HEK293 (cell line): ENCODE measurements around the gene KIFC1.
A peak's percentile ranks its signal among the peaks of the same experiment; 100 is the strongest.

ENCODE experiments used
- CTCF ChIA-PET: fragments of 350-600 bp; formaldehyde crosslinking; extraction: SDS; loops from one replicate; lab custom pipeline; 2021; ENCODE audit warnings: antibody characterized with exemption; lab: Yijun Ruan, JAX
- POLR2A ChIA-PET: fragments of 300-600 bp; formaldehyde crosslinking; extraction: SDS; loops from one replicate; lab custom pipeline; 2020; ENCODE audit warnings: antibody characterized with exemption, inconsistent platforms; lab: Yijun Ruan, JAX
- H3K27ac ChIP-seq: fragments of 200-500 bp; sonication (Bioruptor generic); 2 replicates; pipeline ENCODE4 v1.5.1; 2014; ENCODE audit warnings: low read depth, low read length, control low read depth, inconsistent platforms; ENCODE audit errors: extremely low read depth
- H3K36me3 ChIP-seq, 2 experiments: fragments of 200-500 bp in 1 of 2; sonication (Bioruptor generic) in 1 of 2; 1 replicate in 1 of 2; 2 replicates in 1 of 2; pipeline ENCODE4 v1.5.1; 2014 to 2017; ENCODE audit warnings: inconsistent platforms in 2 of 2, low read length in 2 of 2; ENCODE audit not compliant: control insufficient read depth in 2 of 2, insufficient read depth in 1 of 2
- H3K4me1 ChIP-seq: fragments of 200-500 bp; sonication (Bioruptor generic); 2 replicates; pipeline ENCODE4 v1.5.1; 2014; ENCODE audit warnings: mild to moderate bottlenecking, low read length, inconsistent platforms; ENCODE audit not compliant: control insufficient read depth, insufficient read depth
- H3K4me3 ChIP-seq: 2 replicates; pipeline ENCODE4 v1.5.1; 2011; ENCODE audit warnings: low read depth, mild to moderate bottlenecking, control low read depth, low read length, moderate library complexity
- H3K9me3 ChIP-seq: fragments of 200-500 bp; sonication (Bioruptor generic); 2 replicates; pipeline ENCODE4 v1.5.1; 2014; ENCODE audit warnings: low read depth, low read length, inconsistent platforms; ENCODE audit not compliant: control insufficient read depth, insufficient read depth
- AEBP2 ChIP-seq: fragments of 450-650 bp; formaldehyde crosslinking; IDR thresholded peaks from 2 replicates; pipeline ENCODE4 v1.5.1; 2016; ENCODE audit warnings: missing biosample characterization, missing genetic modification characterization, borderline replicate concordance
- FEZF1 ChIP-seq: fragments of 450-650 bp; formaldehyde crosslinking; IDR thresholded peaks from 2 replicates; pipeline ENCODE4 v1.5.1; 2016; ENCODE audit warnings: missing biosample characterization, missing genetic modification characterization
- GLI4 ChIP-seq: fragments of 450-650 bp; formaldehyde crosslinking; IDR thresholded peaks from 2 replicates; pipeline ENCODE4 v1.5.1; 2016; ENCODE audit warnings: missing biosample characterization, missing genetic modification characterization
- KLF7 ChIP-seq: fragments of 450-650 bp; formaldehyde crosslinking; IDR thresholded peaks from 2 replicates; pipeline ENCODE4 v1.5.1; 2016; ENCODE audit warnings: missing biosample characterization, missing genetic modification characterization, borderline replicate concordance
- MYNN ChIP-seq: fragments of 450-650 bp; formaldehyde crosslinking; IDR thresholded peaks from 2 replicates; pipeline ENCODE4 v1.5.1; 2016; ENCODE audit warnings: missing biosample characterization, missing genetic modification characterization, borderline replicate concordance
- MZF1 ChIP-seq: fragments of 450-650 bp; formaldehyde crosslinking; IDR thresholded peaks from 2 replicates; pipeline ENCODE4 v1.5.1; 2017; ENCODE audit warnings: missing biosample characterization, missing genetic modification characterization, borderline replicate concordance
- OSR2 ChIP-seq: fragments of 450-650 bp; formaldehyde crosslinking; IDR thresholded peaks from 2 replicates; pipeline ENCODE4 v1.5.1; 2016; ENCODE audit warnings: missing biosample characterization, missing genetic modification characterization
- SCRT1 ChIP-seq: fragments of 450-650 bp; formaldehyde crosslinking; IDR thresholded peaks from 2 replicates; pipeline ENCODE4 v1.5.1; 2016; ENCODE audit warnings: missing biosample characterization, missing genetic modification characterization, borderline replicate concordance
- ZBTB21 ChIP-seq: fragments of 450-650 bp; formaldehyde crosslinking; IDR thresholded peaks from 2 replicates; pipeline ENCODE4 v1.5.1; 2017; ENCODE audit warnings: missing biosample characterization, missing genetic modification characterization
- ZBTB26 ChIP-seq: fragments of 450-650 bp; formaldehyde crosslinking; optimal IDR thresholded peaks from 2 replicates; pipeline ENCODE3; 2016; ENCODE audit warnings: missing biosample characterization, mild to moderate bottlenecking, missing genetic modification characterization
- ZBTB8A ChIP-seq: fragments of 450-650 bp; formaldehyde crosslinking; IDR thresholded peaks from 2 replicates; pipeline ENCODE4 v1.5.1; 2016; ENCODE audit warnings: missing biosample characterization, missing genetic modification characterization
- ZNF121 ChIP-seq: fragments of 450-650 bp; formaldehyde crosslinking; IDR thresholded peaks from 2 replicates; pipeline ENCODE4 v1.5.1; 2016; ENCODE audit warnings: missing biosample characterization, missing genetic modification characterization
- ZNF140 ChIP-seq: fragments of 450-650 bp; formaldehyde crosslinking; IDR thresholded peaks from 2 replicates; pipeline ENCODE4 v1.5.1; 2016; ENCODE audit warnings: missing biosample characterization, missing genetic modification characterization
- ZNF175 ChIP-seq: fragments of 450-650 bp; formaldehyde crosslinking; IDR thresholded peaks from 2 replicates; pipeline ENCODE4 v1.5.1; 2016; ENCODE audit warnings: missing biosample characterization, missing genetic modification characterization
- ZNF18 ChIP-seq: fragments of 450-650 bp; formaldehyde crosslinking; IDR thresholded peaks from 2 replicates; pipeline ENCODE4 v1.5.1; 2016; ENCODE audit warnings: missing biosample characterization, missing genetic modification characterization
- ZNF248 ChIP-seq: fragments of 450-650 bp; formaldehyde crosslinking; IDR thresholded peaks from 2 replicates; pipeline ENCODE4 v1.5.1; 2017; ENCODE audit warnings: missing biosample characterization, missing genetic modification characterization
- ZNF416 ChIP-seq: fragments of 450-650 bp; formaldehyde crosslinking; IDR thresholded peaks from 2 replicates; pipeline ENCODE4 v1.5.1; 2016; ENCODE audit warnings: missing biosample characterization, missing genetic modification characterization
- ZNF423 ChIP-seq: fragments of 450-650 bp; formaldehyde crosslinking; IDR thresholded peaks from 2 replicates; pipeline ENCODE4 v1.5.1; 2016; ENCODE audit warnings: missing biosample characterization, missing genetic modification characterization
- ZNF560 ChIP-seq: fragments of 450-650 bp; formaldehyde crosslinking; IDR thresholded peaks from 2 replicates; pipeline ENCODE4 v1.5.1; 2017; ENCODE audit warnings: missing biosample characterization, missing genetic modification characterization, borderline replicate concordance
- ZNF645 ChIP-seq: fragments of 450-650 bp; formaldehyde crosslinking; IDR thresholded peaks from 2 replicates; pipeline ENCODE4; 2016; ENCODE audit warnings: missing biosample characterization, missing genetic modification characterization
- ZNF660 ChIP-seq: fragments of 450-650 bp; IDR thresholded peaks from 2 replicates; pipeline ENCODE4 v1.5.1; 2018; ENCODE audit warnings: missing biosample characterization, mild to moderate bottlenecking, missing genetic modification characterization

Gene KIFC1

DNA sequence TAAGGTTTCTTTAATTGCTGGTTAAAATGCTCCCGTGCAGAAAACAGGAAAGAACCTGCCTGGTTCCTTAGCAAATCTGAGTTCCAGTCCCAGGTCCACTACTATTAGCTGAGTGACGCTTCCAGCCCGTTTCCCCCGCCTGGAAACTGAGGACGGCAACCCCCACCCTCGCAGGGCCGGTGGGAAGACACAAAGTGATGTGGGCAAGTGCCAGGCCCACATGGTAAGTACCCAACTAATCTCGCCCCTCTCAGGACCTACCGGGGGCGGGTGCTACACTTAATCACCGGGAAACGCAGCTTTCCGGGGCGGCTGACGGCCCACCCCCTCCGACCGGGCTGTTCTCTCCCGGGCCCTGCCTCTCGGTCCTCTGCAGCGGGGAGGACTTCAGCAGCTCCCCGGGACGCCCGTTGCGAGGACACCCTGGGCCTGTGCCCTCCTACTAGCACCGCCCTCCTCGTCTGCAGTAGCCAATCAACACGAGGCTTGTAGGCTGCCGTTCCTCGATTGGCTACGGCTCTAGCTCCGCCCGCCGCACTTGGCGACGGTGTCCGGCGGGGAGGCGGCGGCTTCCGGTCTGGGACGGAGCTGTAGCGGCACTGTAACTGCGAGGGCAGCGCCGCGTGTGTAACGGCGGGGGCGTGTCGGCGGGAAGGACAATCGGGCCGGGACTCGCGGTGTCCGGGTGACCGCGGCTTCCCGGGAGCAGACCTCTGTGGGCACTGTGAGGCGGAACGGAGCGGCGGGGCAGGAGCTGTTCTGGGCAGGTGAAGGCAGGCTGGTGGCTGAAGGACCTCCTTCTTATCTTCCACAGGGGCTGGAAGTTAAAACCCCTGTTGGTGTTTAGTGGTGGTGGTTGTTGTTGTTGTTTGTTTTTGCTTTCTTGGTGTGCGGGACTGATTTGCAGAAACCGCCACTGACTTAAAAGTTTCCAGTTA lies 62.7 kb downstream of the KIFC1 start, which contains the start of gene ZBTB9 (continued):
- TF ChIP-seq MYNN (tag by site-specific recombination) (no peak), ZNF416 (no peak), ZNF248 (tag by site-specific recombination) (no peak), ZNF18 (tag by site-specific recombination) (peak; percentile 43; the same call in 1 of the 2 replicates), ZNF660 (tag by site-specific recombination) (peak; percentile 14)

DNA sequence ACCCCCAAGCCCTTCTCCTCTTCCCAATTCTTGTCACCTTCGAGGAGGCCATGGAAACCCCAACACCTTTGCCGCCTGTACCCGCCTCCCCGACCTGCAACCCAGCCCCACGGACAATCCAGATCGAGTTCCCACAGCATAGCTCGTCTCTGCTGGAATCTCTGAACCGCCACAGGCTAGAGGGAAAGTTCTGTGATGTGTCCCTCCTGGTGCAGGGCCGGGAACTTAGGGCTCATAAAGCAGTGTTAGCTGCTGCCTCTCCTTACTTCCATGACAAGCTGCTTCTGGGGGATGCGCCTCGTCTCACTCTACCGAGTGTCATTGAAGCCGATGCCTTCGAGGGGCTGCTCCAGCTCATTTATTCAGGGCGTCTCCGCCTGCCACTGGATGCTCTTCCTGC lies 63.4 kb downstream of the KIFC1 start:
- 0 out of 2 replicates have a peak, but pooled peaks cover 3% of the 10 kb centered on the region for H3K4me1 ChIP-seq
- TF ChIP-seq MZF1 (tag by site-specific recombination) (no peak), ZBTB21 (tag by site-specific recombination) (no peak), ZNF121 (tag by site-specific recombination) (no peak), ZBTB8A (no peak), ZBTB26 (tag by site-specific recombination) (no peak), SCRT1 (tag by site-specific recombination) (no peak), ZNF248 (tag by site-specific recombination) (no peak), MYNN (tag by site-specific recombination) (no peak), ZNF175 (tag by site-specific recombination) (no peak), OSR2 (tag by site-specific recombination) (no peak), ZNF423 (tag by site-specific recombination) (no peak), AEBP2 (no peak), ZNF645 (no peak)
- TF ChIP-seq, all 188 proteins: peak for 0
- peaks cover 0 to 23% of the 10 kb centered on the region in 2 experiments; a peak in 1 of 3 replicates for H3K36me3 ChIP-seq
- H3K9me3 ChIP-seq, result no peaks in the 10 kb centered on the region
- POLR2A ChIA-PET, result interaction anchor here (0.9 to 2.4 kb wide), 20 partner anchors 8 to 483 kb away, joined by 3 to 26 read pairs (median 6); partner anchors contain the start of genes BAK1, CUTA, ITPR3 and RGL2
- peak overlapping the region; percentile 54 for H3K4me3 ChIP-seq
- H3K27ac ChIP-seq, result peak overlapping the region; percentile 63; the same call in 1 of the 2 replicates
- CTCF ChIA-PET, result interaction anchor here (0.6 to 1.2 kb wide), 3 partner anchors 37 to 124 kb away, joined by 3 to 7 read pairs (median 4); partner anchors contain the start of gene CUTA

DNA sequence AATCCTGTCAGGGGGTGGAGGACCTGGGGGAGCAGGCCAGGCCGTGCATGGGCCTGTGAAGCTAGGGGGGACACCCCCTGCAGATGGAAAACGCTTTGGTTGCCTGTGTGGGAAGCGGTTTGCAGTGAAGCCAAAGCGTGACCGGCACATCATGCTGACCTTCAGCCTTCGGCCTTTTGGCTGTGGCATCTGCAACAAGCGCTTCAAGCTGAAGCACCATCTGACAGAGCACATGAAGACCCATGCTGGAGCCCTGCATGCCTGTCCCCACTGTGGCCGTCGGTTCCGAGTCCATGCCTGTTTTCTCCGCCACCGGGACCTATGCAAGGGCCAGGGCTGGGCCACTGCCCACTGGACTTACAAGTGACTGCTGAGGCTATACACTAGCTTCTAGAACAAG lies 64.5 kb downstream of the KIFC1 start:
- POLR2A ChIA-PET, result no interaction called here
- no peak overlapping the region for H3K27ac ChIP-seq
- H3K4me3 ChIP-seq, result no peak overlapping the region
- TF ChIP-seq KLF7 (tag by site-specific recombination) (no peak), ZNF560 (tag by site-specific recombination) (no peak), GLI4 (tag by site-specific recombination) (no peak), ZNF140 (tag by site-specific recombination) (no peak), FEZF1 (tag by site-specific recombination) (no peak)
- peaks cover 0 to 23% of the 10 kb centered on the region in 2 experiments; a peak in 1 of 3 replicates for H3K36me3 ChIP-seq
- H3K9me3 ChIP-seq, result no peaks in the 10 kb centered on the region
- 0 out of 2 replicates have a peak, but pooled peaks cover 3% of the 10 kb centered on the region for H3K4me1 ChIP-seq
- CTCF ChIA-PET, result interaction anchor here (0.8 kb wide), 1 partner anchor 32 kb away, joined by 3 read pairs; no protein-coding TSS in a partner anchor
